SW480 (cell line): ENCODE data around the gene NPAS3.

Experiments
- DNase-seq: peaks from one replicate; pipeline ENCODE4 v3.0.0-alpha.2; 2016; ENCODE audit warnings: low spot score

The NPAS3 gene

DNA sequence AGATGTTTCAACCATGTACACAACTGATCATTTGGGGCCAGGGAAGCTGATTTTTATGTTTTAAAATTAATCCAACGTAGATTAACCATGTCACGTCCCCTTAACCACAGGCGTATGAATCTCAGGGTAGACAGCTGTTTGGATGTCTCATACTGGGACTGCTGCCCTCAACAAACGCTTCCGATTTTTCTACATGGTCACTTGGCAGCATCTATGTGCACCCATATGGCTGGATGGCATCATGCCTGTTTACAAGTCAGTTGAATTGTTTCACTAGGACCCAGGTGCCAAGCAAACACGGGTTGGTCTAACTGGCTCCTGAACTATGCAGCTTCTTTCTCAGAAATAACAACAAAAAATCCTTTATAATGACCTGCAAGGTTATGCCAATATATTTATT is 393.8 kb downstream of the NPAS3 start:
- DNase-seq: no peak

DNA sequence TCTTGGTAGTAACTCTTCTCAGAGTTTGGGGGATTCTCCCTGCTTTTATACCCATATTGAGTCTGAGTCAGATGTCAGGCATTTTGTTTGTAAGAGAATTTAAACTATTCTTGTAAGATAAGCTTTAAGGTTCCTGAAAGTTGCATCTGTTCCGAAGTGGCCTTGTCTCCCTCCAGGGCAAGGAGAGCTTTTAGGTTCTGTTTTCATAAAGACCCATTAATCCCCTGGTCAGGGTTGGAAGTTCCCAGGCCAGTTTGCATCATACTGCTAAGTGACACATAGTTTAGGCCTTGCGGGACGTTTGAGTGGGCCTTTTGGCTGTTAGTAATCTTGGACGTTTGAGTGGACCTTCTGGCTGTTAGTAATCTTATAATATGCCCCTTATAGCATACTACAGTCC is 396.7 kb downstream of the NPAS3 start:
- no peak for DNase-seq

DNA sequence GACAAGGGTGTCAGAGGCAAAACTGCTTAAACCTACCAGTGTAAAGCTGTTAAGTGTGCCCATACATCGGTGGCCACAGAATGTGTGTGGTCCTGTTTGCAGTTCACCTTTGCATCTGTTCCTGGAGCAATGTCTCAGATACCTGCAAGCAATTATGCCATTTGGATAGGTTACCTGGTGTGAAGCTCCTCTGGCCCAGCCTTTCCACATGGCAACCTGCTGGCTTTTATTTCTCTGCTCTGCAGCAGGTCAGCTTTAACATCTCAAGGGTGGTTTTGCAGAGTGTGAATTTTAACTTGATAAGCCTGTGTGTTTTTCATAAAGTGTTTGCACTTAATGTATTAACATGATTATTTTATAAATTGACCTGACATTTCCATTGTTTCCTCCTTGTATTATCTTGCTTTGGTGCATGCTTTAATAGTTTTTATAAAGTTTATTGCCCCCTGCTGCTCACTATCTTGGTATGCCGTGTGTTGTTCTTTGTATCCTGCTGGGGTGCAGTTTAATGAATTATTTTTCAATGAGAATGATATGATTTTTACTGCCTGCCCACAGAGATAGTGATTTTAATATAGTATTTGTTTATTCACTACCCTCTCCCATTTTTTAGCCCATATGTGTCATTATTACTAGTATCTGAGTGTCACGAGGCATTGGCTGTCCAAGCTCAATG is 403.8 kb downstream of the NPAS3 start:
- DNase-seq: no peak

DNA sequence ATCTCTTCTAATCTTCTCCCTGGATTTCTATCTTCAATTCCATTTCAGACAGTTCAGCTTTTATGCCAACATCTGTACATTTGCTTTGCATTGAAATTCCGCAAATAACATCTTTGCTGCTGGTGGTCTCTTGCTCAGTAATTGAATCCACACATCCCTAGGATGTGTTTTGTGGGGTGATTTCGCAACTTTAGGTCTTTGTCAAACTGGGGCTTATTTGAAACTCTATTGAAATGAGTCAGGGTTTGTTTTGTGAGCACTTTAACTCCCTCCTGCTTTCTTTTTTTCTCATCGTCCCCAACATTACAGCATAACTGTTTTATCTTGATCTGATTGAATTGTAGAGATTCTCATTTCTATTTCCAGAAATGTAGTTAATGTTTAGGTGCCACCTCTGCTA is 404.3 kb downstream of the NPAS3 start:
- no peak for DNase-seq

DNA sequence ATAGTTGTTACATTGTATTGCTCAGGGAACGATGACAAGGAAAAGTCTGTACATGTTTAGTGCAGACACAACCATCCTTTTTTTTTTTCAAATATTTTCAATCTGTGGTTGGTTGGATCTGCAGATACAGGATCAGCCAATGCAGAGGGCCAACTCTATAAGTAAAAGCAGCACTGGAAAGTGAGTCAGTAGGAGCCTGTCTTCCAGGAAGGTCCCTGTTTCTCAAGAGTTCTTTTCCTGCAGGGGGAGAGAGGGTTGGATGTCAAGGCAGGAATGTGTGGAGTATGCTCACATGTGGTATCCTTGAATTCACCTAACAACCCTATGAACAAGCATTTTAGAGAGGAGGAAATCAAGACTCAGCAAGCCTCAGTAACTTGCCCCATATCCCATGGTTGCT is 409.1 kb downstream of the NPAS3 start:
- no peak for DNase-seq

DNA sequence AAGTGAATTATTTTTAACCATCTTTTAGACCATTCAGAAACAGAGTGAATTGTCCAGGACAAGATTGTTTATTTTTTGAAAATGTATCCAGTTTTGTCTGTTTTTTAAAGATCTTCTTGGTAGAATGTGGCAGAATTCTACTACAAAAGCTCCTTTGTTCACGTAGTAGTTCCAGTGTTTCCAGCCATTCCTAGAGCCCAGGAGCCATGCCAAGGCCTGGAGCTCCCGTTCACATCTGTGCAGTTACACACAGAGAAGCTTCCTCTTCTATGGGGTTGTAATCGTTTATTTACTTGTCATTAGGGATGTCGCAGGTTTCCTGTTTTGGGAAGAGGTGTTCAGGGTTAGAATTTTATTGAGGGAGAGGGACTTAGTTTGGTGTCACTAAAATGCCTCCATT is 409.8 kb downstream of the NPAS3 start:
- no peak for DNase-seq

DNA sequence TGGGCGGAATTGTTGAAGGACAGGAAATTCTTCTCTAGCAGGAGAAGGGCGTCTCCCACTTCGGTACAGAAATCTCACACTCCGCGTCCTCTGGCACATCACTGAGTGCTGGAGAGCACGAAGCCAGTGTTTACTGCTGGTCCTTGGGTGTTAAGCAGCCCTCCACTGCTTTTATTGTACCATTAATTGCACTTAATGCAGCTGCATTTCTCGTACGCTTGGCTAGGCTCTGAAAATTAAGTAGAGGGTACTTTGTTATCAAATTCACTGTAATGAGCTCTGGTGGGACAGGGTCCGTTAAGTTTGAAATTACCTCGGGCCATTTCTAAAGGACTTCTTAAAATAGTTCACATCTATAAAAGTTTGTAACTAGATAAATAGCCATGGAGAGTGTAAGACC is 411.2 kb downstream of the NPAS3 start:
- no peak for DNase-seq

DNA sequence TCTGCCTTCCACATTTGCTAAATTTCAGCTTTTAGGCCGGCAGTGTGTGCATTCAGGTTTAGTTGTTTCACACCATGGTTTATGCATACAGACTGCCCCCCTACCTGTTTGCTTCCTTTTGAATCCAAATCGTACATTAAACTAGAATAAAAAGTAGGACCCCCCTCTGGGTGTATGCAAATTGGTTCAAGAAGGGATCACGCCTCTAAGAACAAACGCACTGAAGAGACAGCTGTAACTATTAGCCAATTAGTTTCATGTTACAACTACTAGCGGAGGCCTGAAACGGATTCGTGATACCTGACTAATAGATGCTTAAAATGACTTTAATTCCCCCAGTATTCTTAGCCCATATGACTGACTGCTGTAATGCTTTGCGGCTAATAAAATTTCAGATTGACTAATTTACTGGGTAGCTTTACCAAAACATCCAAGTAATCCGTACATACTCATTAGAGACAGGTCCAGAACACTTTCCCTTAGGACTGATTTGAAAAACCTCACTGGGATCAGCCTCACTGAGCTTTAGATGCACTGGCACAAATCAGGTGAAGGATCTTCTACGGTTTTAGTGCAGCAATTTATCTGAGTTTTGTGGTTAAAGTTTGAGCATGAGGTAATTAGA is 411.8 kb downstream of the NPAS3 start:
- no peak for DNase-seq

DNA sequence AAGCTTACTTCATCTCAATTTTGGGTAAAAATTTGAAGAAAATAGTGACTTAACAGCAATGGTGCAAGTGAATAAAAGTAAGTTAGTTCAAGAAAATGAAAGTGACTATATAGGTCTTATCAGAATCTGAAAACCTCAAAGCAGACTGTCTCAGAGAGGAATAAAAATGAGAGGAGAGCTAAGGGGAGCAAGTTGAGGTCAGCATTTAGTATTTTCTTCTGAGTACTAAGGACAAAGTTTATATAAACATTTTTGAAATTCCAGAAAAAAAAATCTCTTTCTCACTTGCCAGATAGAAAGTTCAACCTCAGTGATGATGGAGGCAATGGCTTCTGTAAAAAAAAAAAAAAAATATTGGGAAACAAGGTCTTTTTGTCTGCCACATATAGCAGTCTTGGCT is 414.1 kb downstream of the NPAS3 start:
- DNase-seq: no peak

DNA sequence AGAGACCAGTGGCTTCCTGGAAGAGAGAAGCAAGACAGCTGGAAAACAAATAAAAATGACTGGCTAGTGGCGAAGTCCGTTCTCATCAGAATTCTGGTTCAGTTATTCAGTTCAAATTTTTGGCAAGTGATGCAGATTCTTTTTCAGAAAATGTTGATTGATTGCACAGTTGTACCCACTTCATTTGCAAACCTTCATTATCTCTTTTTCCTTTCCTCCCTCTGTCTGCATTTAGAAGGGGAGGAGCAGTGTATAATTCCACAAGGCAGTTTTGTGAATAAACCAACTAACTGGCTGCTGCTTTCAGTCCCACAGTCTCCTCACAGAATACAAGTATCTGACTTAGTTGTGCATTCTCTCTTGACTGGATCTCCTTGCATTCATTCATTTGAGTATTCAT is 417.5 kb downstream of the NPAS3 start:
- no peak for DNase-seq

DNA sequence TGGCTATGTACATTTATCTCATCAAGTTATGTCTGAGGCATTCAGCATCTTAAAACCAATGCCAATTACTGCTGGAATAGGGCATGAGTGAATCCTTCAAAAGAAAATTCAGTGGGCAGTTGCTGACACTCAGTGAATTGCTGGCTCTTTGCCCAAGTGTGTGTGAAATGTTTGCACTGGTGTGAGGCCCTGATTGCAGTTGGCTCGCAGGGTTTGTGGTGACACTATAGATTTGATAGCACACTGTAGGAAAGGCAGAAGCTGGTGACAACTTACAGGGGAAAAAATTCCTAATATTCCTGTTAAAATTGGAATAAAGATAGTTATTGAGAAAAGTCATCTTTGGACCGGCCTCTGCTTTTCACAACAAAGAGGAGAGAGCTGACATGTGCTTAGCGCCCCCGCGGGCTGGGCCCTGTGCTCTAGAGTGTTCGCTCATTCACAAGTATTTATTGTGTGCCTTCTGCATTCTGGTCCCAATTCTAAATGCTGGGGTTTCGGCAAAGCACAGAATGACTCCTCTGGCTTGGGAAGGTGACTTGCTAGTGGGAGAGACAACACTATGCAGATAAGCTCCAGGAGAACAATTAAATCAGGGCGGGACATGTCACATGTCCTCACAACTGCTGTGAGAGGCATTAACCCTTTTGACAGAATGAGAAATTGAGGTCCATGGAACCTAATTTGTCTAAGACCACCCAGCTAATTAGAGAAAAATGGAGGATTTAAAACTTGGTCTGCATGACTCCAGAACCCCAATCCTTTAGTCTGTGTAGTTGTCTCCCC is 418.7 kb downstream of the NPAS3 start:
- DNase-seq: no peak

DNA sequence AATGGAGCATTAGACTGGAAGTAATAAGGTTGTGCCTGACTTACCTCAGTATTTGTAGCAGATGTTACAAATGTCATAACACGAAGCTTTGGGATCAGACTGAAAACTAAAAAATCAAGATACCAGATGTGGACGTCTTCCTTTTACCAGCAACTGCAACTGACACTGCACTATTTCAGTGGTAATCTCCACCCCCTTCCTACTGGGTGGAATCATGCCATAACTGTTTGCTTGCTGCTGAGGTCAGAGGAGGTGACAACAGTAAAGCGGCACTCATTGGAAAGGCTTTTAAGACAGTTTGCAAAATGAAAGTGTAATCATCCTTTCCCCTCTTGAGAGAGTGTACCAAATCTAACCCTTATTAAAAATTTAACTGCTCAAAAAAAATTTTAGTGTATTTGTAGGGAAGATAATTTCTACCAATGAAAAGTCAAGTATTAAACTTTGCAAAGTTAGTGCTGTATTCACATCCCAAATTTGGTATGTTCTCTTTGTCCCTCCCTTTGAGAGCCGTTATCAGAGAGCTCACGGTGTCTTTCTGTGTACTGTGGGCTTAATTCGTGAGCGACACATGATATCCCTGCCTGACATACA is 420.7 kb downstream of the NPAS3 start:
- no peak for DNase-seq

DNA sequence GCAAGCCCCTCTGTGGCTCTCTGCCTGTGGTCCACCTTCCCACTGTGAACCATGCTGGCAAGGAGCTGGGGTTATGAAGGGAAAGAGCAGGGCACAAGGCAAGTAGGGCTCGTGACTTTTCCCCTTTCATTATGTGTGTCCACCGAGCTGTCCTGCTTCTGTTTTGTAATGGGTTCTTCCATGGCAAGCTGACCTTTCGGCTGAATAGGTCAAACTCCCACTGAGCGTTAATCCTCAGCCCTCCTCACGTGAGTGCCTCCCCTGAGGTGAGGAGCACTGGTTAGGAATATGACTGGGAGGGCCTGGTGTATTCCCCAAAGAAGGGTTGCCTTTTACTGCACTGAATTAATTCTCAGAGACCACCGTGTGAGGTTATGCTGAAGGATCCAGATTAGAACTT is 424.3 kb downstream of the NPAS3 start:
- DNase-seq: no peak

DNA sequence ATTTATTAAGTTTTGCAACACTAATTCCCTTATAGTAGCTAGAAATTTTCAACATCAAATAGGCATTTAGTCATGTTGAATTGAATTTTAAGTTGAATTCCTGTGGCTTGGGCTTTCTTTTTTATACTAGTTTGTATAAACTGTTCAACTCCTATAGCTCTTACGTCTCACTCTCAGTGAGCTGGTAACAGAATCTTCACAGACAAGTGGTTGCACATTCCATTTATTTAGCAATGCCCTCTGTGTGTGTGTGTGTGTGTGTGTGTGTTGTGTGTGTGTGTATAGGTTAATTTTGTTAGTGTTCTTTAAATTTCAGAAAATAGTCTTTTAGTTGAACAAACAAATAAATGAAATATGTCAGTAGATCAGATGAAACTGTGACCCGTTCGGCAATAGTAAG is 425.0 kb downstream of the NPAS3 start:
- DNase-seq: no peak

DNA sequence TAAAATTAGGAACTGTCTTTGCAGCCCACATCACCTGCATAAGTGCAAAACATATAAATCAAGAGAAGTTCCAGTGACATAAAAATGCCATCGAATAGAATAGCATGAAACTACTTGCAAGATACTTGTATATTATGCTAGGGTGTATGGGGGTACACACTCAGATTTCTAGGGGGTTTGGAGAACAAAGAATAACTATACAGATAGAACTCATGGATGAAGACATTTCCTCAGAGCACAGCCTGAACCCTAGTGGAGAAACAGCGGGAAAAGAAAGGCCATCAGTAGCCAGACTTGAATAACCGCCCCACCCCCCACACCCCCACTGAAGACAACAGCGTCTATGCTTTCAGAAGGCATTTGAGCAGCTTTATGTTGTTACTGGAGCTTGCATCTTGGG is 425.8 kb downstream of the NPAS3 start:
- DNase-seq: no peak

DNA sequence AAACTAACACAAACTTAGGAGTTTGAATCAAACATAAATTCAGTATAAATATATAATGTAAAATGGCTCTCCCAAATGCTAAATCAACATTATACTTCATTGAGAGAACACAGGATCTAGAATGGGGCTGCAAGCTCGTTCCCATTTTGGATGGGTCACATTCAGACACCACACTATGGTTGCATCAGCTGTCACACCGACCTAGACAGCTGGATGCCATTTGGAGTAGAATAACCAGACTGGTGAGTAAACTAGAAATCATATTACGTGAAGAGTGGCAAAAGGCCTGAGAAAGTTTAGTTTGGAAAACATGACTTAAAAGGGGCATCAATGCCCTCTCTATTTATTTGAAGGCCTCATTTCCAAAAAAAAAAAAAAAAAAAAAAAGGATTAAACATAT is 430.4 kb downstream of the NPAS3 start:
- DNase-seq: no peak

DNA sequence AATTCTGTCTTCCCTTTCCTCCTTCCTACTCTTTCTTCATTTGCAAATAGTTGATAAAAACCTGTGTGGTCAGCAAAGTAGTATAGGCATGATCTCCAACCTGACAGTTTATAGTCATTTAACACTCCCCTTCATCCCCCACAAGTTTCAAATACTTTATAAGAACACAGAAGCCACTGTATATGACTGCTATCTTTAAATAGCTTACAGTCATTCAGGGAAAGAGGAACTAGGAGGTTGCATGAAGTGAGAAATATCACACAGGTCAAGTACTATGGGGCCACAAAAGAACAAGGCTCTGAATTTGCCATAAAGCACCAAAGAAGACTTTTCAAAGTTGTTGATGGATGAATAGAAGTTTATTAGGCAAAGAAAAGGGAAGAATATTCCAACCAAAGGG is 431.3 kb downstream of the NPAS3 start:
- no peak for DNase-seq

DNA sequence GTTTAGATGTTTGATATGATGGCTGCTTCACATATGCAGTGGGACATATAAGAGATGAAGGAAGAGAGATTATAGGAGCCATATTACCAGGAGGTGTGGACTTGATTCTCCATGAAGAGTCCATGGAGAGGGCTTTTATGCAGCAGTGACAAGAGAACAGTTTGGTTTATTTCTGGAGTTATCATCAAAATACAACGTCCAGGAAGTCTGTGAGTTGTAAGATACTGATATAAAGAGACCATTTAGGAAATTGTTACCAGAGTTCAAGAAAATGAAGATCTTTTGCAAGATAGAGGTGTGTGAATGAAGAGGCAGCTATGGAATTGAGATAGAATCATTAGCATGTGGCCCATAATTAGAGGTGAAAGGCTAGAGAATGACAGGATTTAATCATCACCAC is 431.7 kb downstream of the NPAS3 start:
- DNase-seq: no peak

DNA sequence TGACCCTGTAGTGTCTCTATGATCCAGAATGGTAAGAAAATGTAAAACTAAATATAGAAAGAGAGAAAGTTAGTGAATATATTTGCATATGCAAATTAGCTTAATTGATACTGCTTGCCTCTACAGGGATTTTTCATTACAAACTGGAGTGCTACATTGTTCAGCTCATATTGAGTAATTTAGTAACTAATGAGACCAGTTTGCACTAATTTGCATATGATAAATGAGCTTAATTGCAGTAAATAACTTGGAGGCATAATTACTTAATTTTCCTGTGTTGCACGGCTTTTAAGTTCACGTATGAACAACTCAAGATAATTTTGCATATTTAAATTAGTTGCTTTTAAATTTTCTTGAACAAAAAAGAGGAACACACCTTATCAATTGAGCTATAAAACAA is 436.5 kb downstream of the NPAS3 start:
- DNase-seq: no peak

DNA sequence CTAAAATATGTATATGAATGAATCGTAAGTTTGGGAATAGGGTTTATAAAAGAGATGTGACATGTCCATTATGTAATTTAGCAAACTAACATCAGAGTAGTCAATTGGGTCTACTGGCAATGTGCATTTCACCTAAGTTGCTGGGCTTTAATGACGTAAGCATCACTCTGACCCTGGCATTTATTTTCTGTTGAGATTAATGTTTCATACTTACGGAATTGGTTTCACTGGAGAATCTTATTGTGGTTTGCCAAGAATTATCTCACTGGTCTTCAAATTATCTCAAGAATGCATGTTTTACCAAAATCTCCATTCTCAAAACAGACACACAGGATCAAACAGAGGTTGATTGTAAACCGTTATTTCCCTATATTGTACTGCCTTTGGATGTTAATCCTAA is 437.1 kb downstream of the NPAS3 start:
- no peak for DNase-seq

DNA sequence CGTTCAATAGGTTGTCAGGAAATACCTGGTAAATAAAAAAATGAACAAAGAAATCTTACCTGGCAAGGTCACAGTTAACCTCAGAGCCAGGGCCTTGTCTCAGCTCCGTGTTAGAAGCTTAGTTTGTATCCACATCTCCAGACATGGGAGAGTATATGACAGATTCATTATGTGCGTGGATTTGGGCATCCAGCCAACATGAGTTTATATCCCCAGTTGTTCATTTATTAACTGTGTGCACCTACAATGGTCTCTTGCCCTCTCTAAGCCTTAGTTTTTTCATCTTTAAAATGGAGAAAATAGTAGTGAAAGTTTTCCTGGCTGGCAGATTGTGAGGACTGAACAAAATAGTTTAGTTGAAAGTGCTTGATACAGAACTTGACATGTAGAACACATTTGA is 437.8 kb downstream of the NPAS3 start:
- no peak for DNase-seq

DNA sequence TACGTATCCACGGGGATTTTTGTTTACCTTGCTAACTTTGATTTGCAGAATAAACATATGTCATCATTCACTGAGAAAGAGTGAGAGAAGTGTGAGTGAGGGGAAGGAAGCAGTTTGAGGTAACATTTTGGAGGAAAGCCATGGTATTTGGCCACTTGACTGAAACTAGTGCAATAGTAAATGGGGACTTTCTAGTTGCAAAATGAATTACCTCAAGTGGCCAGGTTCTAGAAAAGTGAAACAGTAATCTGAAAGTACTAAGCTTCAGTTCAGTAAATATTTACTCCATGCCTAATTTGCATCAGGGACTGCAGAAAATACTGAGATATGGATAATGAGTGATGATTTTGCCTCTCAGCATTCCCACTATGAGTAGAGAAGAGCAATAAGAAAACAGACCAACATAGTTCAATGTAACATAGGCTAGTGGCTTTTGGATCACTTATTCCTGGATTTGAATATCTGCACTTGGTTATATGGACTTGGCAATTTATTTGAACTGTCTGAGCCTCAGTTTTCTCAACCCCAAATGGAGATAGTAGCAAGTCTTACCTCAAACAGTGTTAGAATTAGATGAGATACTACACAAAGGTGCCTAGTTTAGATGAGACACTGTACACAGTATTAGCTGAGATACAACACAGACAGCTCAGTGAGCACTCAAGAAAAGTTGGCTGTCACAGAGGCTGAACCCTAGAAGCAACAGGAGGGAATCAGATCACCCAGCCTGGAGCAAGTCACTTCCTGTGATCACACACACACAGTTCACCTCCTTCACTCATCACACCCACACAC is 439.1 kb downstream of the NPAS3 start:
- no peak for DNase-seq
